Natural killer cell (primary cell): ENCODE results near the gene SPINT1. TPM values are rescaled to one million over a fixed set of nuclear protein-coding genes. Genes with fewer than 3 reads are reported as not detected.
"Not testable (repeated sequence)": the region's sequence is repeated elsewhere in the genome, so short reads cannot be mapped to it uniquely, and the experiment has no call there.

Experiments used
- ATAC-seq, 3 donors: fragments of 150-1000 bp in 2 of 3; fragments of 200-7000 bp in 1 of 3; cut with Tn5 transposase; 1 replicate in 1 of 3; 2 replicates in 2 of 3; pipeline ENCODE4 v1.10.0; 2021; ENCODE audit warnings: mild to moderate bottlenecking in 2 of 3, moderate library complexity in 2 of 3
- DNase-seq, 2 donors: peaks; one replicate each; pipeline versions ENCODE4 v3.0.0 to v3.0.0-alpha.2; 2013 to 2021; ENCODE audit warnings: mixed read lengths in 1 of 2
- H3K27ac ChIP-seq: one replicate; pipeline ENCODE4 v1.5.1; 2013; ENCODE audit warnings: mild to moderate bottlenecking, low read length
- H3K27me3 ChIP-seq: one replicate; pipeline ENCODE4 v1.6.1; 2013; ENCODE audit warnings: low read length; ENCODE audit not compliant: control insufficient read depth, insufficient read depth
- H3K36me3 ChIP-seq: one replicate; pipeline ENCODE4 v1.6.1; 2013; ENCODE audit warnings: low read length; ENCODE audit not compliant: control insufficient read depth, insufficient read depth
- H3K4me1 ChIP-seq: one replicate; pipeline ENCODE4 v1.6.1; 2013; ENCODE audit warnings: low read length; ENCODE audit not compliant: control insufficient read depth, insufficient read depth
- H3K4me3 ChIP-seq: one replicate; pipeline ENCODE4 v1.5.1; 2013; ENCODE audit warnings: low read length
- H3K9me3 ChIP-seq: one replicate; pipeline ENCODE4 v1.6.1; 2013; ENCODE audit warnings: low read length; ENCODE audit not compliant: control insufficient read depth, insufficient read depth
- H3K27ac Mint-ChIP-seq, 2 donors: one replicate each; pipeline ENCODE4 v1.8.0; 2022; ENCODE audit warnings: mild to moderate bottlenecking in 2 of 2, mixed read lengths in 2 of 2, moderate library complexity in 1 of 2
- H3K27me3 Mint-ChIP-seq, 2 donors: one replicate each; pipeline ENCODE4 v1.8.0; 2022; ENCODE audit warnings: low read depth in 2 of 2, mixed read lengths in 2 of 2
- H3K36me3 Mint-ChIP-seq: one replicate; pipeline ENCODE4 v1.8.0; 2022; ENCODE audit warnings: mixed read lengths
- H3K4me1 Mint-ChIP-seq, 2 donors: one replicate each; pipeline ENCODE4 v1.8.0; 2022; ENCODE audit warnings: mixed read lengths in 2 of 2
- H3K4me3 Mint-ChIP-seq: one replicate; pipeline ENCODE4 v1.8.0; 2022; ENCODE audit warnings: mild to moderate bottlenecking, moderate library complexity, mixed read lengths
- H3K9me3 Mint-ChIP-seq, 2 donors: one replicate each; pipeline ENCODE4 v1.8.0; 2022; ENCODE audit warnings: mixed read lengths in 2 of 2
- CTCF ChIP-seq: fragments of 200-600 bp; IDR thresholded peaks from one replicate; pipeline ENCODE4 v1.8.0; 2022; ENCODE audit warnings: antibody characterized with exemption
- WGBS: methylation state at CpG from one replicate; pipeline ENCODE4 v1.1.7; 2013; ENCODE audit warnings: missing lambda C conversion rate; ENCODE audit not compliant: insufficient coverage; 5-methylcytosine and 5-hydroxymethylcytosine counted together
- intact Hi-C: fragments of 100-400 bp; cut with micrococcal nuclease; formaldehyde crosslinking; loops from one replicate; pipeline ENCODE4 v1.14.2; 2022
- total RNA-seq, 4 donors: library from RNA; stranded (reverse); fragments of 120-200 nt in 1 of 4; gene quantifications; one replicate each; pipeline versions ENCODE4 v1.2.3 to v1.2.4, GENCODE V29; 2013 to 2022

SPINT1 gene
- total RNA-seq, 3 donors from 2014 or later (not counting 1 experiment from before 2014, with no cell fraction given) = 0.41 to 3.1 (median 1.7) TPM

GRCh38 chr15:40859206-40859851 is 15.5 kb downstream of the SPINT1 start:
- Histone ChIP-seq H3K36me3 (no peaks in the 10 kb centered on the region), H3K27me3 (no peaks in the 10 kb centered on the region), H3K27ac (no peak overlapping the region), H3K4me3 (no peak overlapping the region), H3K9me3 (no peaks in the 10 kb centered on the region), H3K4me1 (peaks cover 18% of the 10 kb centered on the region)
- Mint-ChIP-seq H3K4me1 (peaks cover 0 to 6% of the 10 kb centered on the region in 2 donors), H3K27ac (no peak overlapping the region), H3K9me3 (no peaks in the 10 kb centered on the region), H3K36me3 (no peaks in the 10 kb centered on the region), H3K27me3 (peaks cover 17 to 20% of the 10 kb centered on the region in 2 donors), H3K4me3 (no peak overlapping the region)
- peak; percentile 78 for TF ChIP-seq CTCF
- WGBS = 48% methylated on average over 18 of the region's 18 CpGs
- peak; percentile 71 to 91 for DNase-seq
- intact Hi-C loops = loop anchor here (5.0 kb wide), 2 partner anchors 163 to 323 kb away; no protein-coding TSS in a partner anchor
- peak; percentile 65 to 73 (median 70) for ATAC-seq

- H3K36me3 ChIP-seq, H3K27me3 ChIP-seq, H3K4me3 Mint-ChIP-seq, H3K27ac ChIP-seq, ATAC-seq, H3K4me3 ChIP-seq, intact Hi-C loops, H3K36me3 Mint-ChIP-seq, H3K27ac Mint-ChIP-seq, H3K9me3 Mint-ChIP-seq, DNase-seq, H3K9me3 ChIP-seq, H3K4me1 Mint-ChIP-seq: not testable (repeated sequence)
- WGBS = 81% methylated on average over 4 of the region's 4 CpGs
- H3K4me1 ChIP-seq = peaks cover 18% of the 10 kb centered on the region
- H3K27me3 Mint-ChIP-seq = peaks cover 22% of the 10 kb centered on the region in 2 donors
Observed at GRCh38 chr15:40861147-40861546, 17.3 kb downstream of the SPINT1 start.

GRCh38 chr15:40863660-40864270 is 19.9 kb downstream of the SPINT1 start:
- peaks cover 11% of the 10 kb centered on the region for H3K4me1 ChIP-seq
- no peak overlapping the region for H3K4me3 ChIP-seq
- Mint-ChIP-seq H3K27ac (no peak overlapping the region), H3K4me1 (peaks cover 0 to 6% of the 10 kb centered on the region in 2 donors), H3K9me3 (no peaks in the 10 kb centered on the region), H3K4me3 (no peak overlapping the region), H3K27me3 (peaks cover 22 to 25% of the 10 kb centered on the region in 2 donors), H3K36me3 (no peaks in the 10 kb centered on the region)
- intact Hi-C loops = no loop called here
- no peaks in the 10 kb centered on the region for H3K9me3 ChIP-seq
- TF ChIP-seq CTCF = no peak
- H3K27ac ChIP-seq = no peak overlapping the region
- no peak for ATAC-seq
- no peak for DNase-seq
- H3K27me3 ChIP-seq = no peaks in the 10 kb centered on the region
- WGBS = 81% methylated on average over 4 of the region's 4 CpGs
- H3K36me3 ChIP-seq = no peaks in the 10 kb centered on the region

GRCh38 chr15:40867199-40867598 is 23.4 kb downstream of the SPINT1 start:
- no peak for TF ChIP-seq CTCF
- no peaks in the 10 kb centered on the region for H3K9me3 Mint-ChIP-seq
- no peaks in the 10 kb centered on the region for H3K36me3 ChIP-seq
- no peak overlapping the region for H3K4me3 Mint-ChIP-seq
- H3K27ac ChIP-seq = no peak overlapping the region
- H3K27me3 ChIP-seq = no peaks in the 10 kb centered on the region
- peaks cover 15 to 30% of the 10 kb centered on the region in 2 donors for H3K27me3 Mint-ChIP-seq
- H3K36me3 Mint-ChIP-seq = no peaks in the 10 kb centered on the region
- peaks cover 0 to under 1% of the 10 kb centered on the region in 2 donors for H3K4me1 Mint-ChIP-seq
- peaks cover under 1% of the 10 kb centered on the region for H3K4me1 ChIP-seq
- no peak overlapping the region for H3K4me3 ChIP-seq
- ATAC-seq = no peak
- H3K27ac Mint-ChIP-seq = no peak overlapping the region
- no peak for DNase-seq
- intact Hi-C loops = no loop called here
- 100% methylated on average over 4 of the region's 4 CpGs for WGBS
- H3K9me3 ChIP-seq = no peaks in the 10 kb centered on the region
